Adipocyte (in vitro differentiated cells): ENCODE results near the gene CD81.

Experiments used
- DNase-seq: peaks from one replicate; pipeline ENCODE4 v3.0.0-alpha.2; 2015; ENCODE audit warnings: low read depth
- H3K27me3 ChIP-seq: replicated peaks from 2 replicates; pipeline ENCODE4 v1.7.0; 2013; ENCODE audit warnings: mild to moderate bottlenecking, low read length, moderate library complexity; ENCODE audit not compliant: control insufficient read depth, insufficient read depth
- H3K36me3 ChIP-seq: 2 replicates; pipeline ENCODE4 v1.7.0; 2013; ENCODE audit warnings: low read length, mild to moderate bottlenecking, moderate library complexity; ENCODE audit not compliant: control insufficient read depth, insufficient read depth, severe bottlenecking
- H3K4me1 ChIP-seq: 2 replicates; pipeline ENCODE4 v1.7.0; 2013; ENCODE audit warnings: mild to moderate bottlenecking, low read length, moderate library complexity; ENCODE audit not compliant: control insufficient read depth, insufficient read depth
- H3K4me3 ChIP-seq: 2 replicates; pipeline ENCODE4 v1.7.0; 2013; ENCODE audit warnings: mild to moderate bottlenecking, low read length, moderate library complexity
- H3K9ac ChIP-seq: 2 replicates; pipeline ENCODE4 v1.7.0; 2013; ENCODE audit warnings: mild to moderate bottlenecking, low read length, moderate library complexity
- H3K9me3 ChIP-seq: 2 replicates; pipeline ENCODE4 v1.7.0; 2013; ENCODE audit warnings: mild to moderate bottlenecking, low read length, moderate library complexity; ENCODE audit not compliant: control insufficient read depth

CD81 gene

DNA sequence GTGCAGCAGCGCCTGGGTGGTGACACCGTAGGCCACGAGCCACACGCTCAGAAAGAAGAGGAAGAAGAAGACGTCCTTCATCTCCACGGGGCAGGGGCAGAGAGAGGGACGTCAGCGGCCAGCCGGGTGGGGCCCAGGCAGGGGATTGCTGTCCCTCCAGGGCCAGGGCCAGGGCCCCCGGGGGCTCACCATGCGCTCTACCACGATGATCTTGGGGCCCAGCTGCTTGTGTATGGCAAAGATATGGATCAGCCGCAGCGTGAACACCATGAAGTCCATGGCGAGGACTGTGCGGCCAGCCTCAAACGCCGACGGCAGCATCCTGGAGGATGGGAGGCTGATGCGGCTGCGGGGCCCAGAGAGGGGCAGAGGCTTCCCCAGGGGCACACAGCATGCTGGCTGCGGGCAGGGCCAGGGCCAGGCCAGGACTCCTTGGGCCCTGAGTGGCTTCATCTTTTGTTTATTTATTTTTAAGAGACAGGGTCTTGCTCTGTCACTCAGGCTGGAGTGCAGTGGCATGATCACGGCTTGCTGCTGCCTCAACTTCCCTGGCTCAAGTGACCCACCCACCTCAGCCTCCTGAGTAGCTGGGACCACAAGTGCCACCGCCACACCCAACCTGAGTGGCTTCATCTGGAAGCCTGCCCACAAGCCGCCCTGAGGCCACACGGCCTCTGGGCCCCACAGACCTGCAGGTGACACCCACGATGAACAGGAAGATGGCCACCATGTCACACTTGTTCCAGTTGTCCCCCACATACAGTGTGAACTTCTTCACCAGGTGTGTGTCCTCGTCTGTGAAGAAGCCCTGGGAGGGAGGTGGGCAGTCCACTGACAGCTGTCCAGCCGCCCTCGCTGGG is 34.6 kb downstream of the CD81 start:
- no peak for DNase-seq
- H3K4me1 ChIP-seq = no peaks in the 10 kb centered on the region
- peaks cover 6% of the 10 kb centered on the region for H3K27me3 ChIP-seq
- no peak overlapping the region for H3K9ac ChIP-seq
- no peaks in the 10 kb centered on the region for H3K9me3 ChIP-seq
- H3K36me3 ChIP-seq = no peaks in the 10 kb centered on the region
- H3K4me3 ChIP-seq = no peak overlapping the region

GRCh38 chr11:2412323-2412722 is 35.2 kb downstream of the CD81 start:
- no peak for DNase-seq
- H3K9me3 ChIP-seq = no peaks in the 10 kb centered on the region
- no peaks in the 10 kb centered on the region for H3K4me1 ChIP-seq
- no peak overlapping the region for H3K4me3 ChIP-seq
- H3K27me3 ChIP-seq = peaks cover 6% of the 10 kb centered on the region
- H3K36me3 ChIP-seq = no peaks in the 10 kb centered on the region
- H3K9ac ChIP-seq = no peak overlapping the region

DNA sequence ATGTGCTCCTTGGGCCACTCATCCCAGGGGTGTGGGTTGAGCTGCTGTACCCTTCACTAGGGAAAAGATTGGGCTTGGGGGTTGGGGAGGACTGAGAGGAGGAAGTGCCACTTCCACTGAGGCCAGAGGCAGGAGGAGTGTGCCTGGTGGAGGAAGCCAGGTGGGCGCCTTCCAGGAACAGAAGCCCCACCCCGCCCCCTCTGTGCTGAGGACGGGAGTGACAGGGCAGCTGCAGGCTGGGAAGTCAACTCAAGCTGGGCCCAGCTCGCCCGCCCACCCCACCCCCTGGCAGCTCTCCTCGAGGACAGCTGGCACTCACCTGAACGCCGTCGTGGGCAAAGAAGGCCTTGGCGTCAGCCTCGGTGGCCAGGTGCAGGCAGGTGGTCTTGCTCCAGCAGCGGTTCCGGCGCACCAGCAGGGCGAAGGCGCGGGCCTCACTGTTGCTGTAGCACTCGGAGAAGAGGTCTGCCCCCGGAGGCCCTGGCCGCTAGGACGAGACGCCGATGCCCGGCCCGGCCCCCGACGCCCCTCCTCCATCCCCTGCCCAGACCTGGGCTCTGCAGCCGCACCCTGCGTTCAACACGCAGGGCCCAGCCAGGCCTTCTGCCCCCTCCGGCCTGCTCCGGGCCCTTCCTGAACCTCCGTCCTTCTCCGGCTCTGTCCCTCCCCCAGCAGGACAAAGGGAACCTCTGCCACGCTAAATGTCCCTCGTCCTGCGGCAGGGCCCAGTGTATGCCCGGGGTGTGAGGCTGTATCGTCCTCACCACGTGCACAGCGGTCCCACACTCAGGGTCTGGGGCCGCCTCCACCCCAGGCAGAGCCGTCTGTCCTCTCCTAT is 36.9 kb downstream of the CD81 start:
- DNase-seq = no peak
- peaks cover 6% of the 10 kb centered on the region for H3K27me3 ChIP-seq
- H3K36me3 ChIP-seq = no peaks in the 10 kb centered on the region
- no peak overlapping the region for H3K9ac ChIP-seq
- H3K4me3 ChIP-seq = no peak overlapping the region
- no peaks in the 10 kb centered on the region for H3K4me1 ChIP-seq
- H3K9me3 ChIP-seq = no peaks in the 10 kb centered on the region

- Histone ChIP-seq H3K27me3 (peaks cover 6% of the 10 kb centered on the region), H3K9ac (no peak overlapping the region), H3K4me3 (no peak overlapping the region), H3K4me1 (no peaks in the 10 kb centered on the region), H3K36me3 (no peaks in the 10 kb centered on the region), H3K9me3 (no peaks in the 10 kb centered on the region)
- no peak for DNase-seq
Measured at GRCh38 chr11:2414616-2415015, 37.5 kb downstream of the CD81 start.

DNA sequence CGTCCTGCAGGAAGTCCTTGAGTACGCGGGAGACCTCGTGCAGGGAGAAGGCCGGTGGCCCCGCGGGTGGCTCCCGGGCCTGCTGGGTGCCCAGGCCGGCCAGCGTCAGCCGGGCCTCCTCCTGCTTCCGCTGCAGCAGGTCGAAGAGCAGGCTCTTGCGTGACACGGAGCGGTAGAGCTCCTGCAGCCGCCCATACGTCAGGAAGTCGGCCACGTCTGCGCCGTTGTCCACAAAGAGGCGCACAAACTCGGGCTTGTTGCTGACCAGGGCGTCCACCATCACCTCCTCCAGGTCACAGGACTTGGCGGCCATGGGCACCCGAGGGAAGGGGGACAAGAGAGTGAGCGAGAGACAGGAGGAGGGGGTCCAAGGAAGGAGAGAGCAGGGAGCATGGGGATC is 38.1 kb downstream of the CD81 start:
- no peaks in the 10 kb centered on the region for H3K4me1 ChIP-seq
- H3K36me3 ChIP-seq = no peaks in the 10 kb centered on the region
- DNase-seq = no peak
- no peaks in the 10 kb centered on the region for H3K9me3 ChIP-seq
- no peak overlapping the region for H3K4me3 ChIP-seq
- no peak overlapping the region for H3K9ac ChIP-seq
- H3K27me3 ChIP-seq = peaks cover 3% of the 10 kb centered on the region

- no peak overlapping the region for H3K4me3 ChIP-seq
- no peak for DNase-seq
- H3K9ac ChIP-seq = no peak overlapping the region
- H3K36me3 ChIP-seq = no peaks in the 10 kb centered on the region
- H3K27me3 ChIP-seq = peaks cover 4% of the 10 kb centered on the region
- no peaks in the 10 kb centered on the region for H3K9me3 ChIP-seq
- no peaks in the 10 kb centered on the region for H3K4me1 ChIP-seq
Measured at GRCh38 chr11:2415601-2416380, 38.7 kb downstream of the CD81 start.

GRCh38 chr11:2416765-2417164 is 39.7 kb downstream of the CD81 start:
- no peak overlapping the region for H3K4me3 ChIP-seq
- no peaks in the 10 kb centered on the region for H3K4me1 ChIP-seq
- no peak for DNase-seq
- no peak overlapping the region for H3K9ac ChIP-seq
- H3K36me3 ChIP-seq = no peaks in the 10 kb centered on the region
- H3K9me3 ChIP-seq = no peaks in the 10 kb centered on the region
- H3K27me3 ChIP-seq = peaks cover 8% of the 10 kb centered on the region

DNA sequence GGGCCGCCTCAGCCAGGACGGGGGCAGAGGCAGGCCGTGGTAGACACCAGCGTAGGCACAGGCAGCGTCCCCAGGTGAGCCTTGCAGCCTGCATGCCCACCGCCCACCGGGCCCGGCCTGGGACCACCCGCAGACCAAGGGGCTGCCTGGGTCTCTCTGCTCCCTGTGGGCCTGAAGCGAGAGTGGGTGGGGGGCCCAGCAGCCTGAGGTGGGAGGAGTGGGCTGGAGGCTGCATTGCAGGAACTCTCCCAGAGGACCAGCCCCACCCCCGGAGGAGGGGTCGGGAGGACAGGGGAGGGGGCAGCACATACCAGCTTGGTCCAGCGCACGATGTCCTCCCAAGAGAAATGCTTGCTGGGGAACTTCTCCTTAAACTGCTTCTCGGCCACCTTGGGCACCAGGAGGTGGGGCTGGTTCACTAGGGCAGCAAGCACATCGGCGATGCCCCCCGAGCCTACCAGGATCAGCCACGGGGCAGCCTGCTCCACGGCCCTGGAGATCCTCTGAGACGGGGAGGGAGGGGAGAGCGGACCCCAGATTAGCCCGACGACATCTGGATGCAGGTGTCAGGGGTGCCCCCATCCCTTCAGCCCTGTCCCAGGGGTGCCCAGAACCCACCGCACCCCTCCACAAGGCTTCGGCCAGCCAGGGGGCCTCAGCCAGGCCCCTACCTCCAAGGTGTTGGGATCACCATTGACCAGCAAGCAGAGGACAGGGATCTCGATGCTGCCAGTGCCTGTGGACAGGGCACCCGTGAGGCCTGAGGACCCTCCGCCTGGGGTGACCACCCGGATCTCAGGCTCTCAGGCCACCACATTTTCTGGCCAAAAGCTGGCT is 41.0 kb downstream of the CD81 start:
- peaks cover 10% of the 10 kb centered on the region for H3K27me3 ChIP-seq
- H3K4me1 ChIP-seq = no peaks in the 10 kb centered on the region
- no peak overlapping the region for H3K9ac ChIP-seq
- H3K4me3 ChIP-seq = no peak overlapping the region
- no peaks in the 10 kb centered on the region for H3K36me3 ChIP-seq
- H3K9me3 ChIP-seq = no peaks in the 10 kb centered on the region
- DNase-seq = no peak

- no peaks in the 10 kb centered on the region for H3K4me1 ChIP-seq
- DNase-seq = no peak
- H3K9ac ChIP-seq = no peak overlapping the region
- peaks cover 16% of the 10 kb centered on the region for H3K27me3 ChIP-seq
- no peaks in the 10 kb centered on the region for H3K9me3 ChIP-seq
- no peak overlapping the region for H3K4me3 ChIP-seq
- no peaks in the 10 kb centered on the region for H3K36me3 ChIP-seq
Measured at GRCh38 chr11:2418693-2419360, 41.7 kb downstream of the CD81 start.
